Ishikawa (cell line): ENCODE data around the gene WFIKKN1.

ENCODE experiments used
- CEBPB ChIP-seq: IDR thresholded peaks from 2 replicates; pipeline ENCODE4 v1.6.1; 2012
- CREB1 ChIP-seq: IDR thresholded peaks from 2 replicates; pipeline ENCODE4 v1.6.1; 2012; ENCODE audit warnings: low read depth
- EGR1 ChIP-seq: IDR thresholded peaks from 2 replicates; pipeline ENCODE4 v1.6.1; 2012
- EP300 ChIP-seq: IDR thresholded peaks from 2 replicates; pipeline ENCODE4 v1.6.1; 2012; ENCODE audit warnings: borderline replicate concordance
- MAX ChIP-seq: IDR thresholded peaks from 2 replicates; pipeline ENCODE4 v1.6.1; 2012
- NFIC ChIP-seq: IDR thresholded peaks from 2 replicates; pipeline ENCODE4 v1.6.1; 2012
- RAD21 ChIP-seq: IDR thresholded peaks from 2 replicates; pipeline ENCODE4 v1.6.1; 2012; ENCODE audit warnings: low read depth
- REST ChIP-seq: IDR thresholded peaks from 2 replicates; pipeline ENCODE4 v1.6.1; 2012; ENCODE audit warnings: low read depth, mild to moderate bottlenecking
- TAF1 ChIP-seq: IDR thresholded peaks from 2 replicates; pipeline ENCODE4 v1.6.1; 2012; ENCODE audit warnings: low read depth, mild to moderate bottlenecking
- TCF12 ChIP-seq: IDR thresholded peaks from 2 replicates; pipeline ENCODE4 v1.6.1; 2012; ENCODE audit warnings: low read depth
- TEAD4 ChIP-seq: IDR thresholded peaks from 2 replicates; pipeline ENCODE4 v1.6.1; 2012
- USF1 ChIP-seq: IDR thresholded peaks from 2 replicates; pipeline ENCODE4 v1.6.1; 2012
- YY1 ChIP-seq: IDR thresholded peaks from 2 replicates; pipeline ENCODE4 v1.6.1; 2012; ENCODE audit warnings: low read depth
- ZBTB7A ChIP-seq: IDR thresholded peaks from 2 replicates; pipeline ENCODE4 v1.6.1; 2012; ENCODE audit warnings: low read depth

GRCh38 chr16:676565-676902 lies 45.7 kb downstream of the WFIKKN1 start:
- TF ChIP-seq CEBPB (no peak), RAD21 (no peak), CREB1 (no peak), YY1 (no peak), REST (no peak), MAX (no peak), USF1 (no peak), TAF1 (no peak), NFIC (no peak), EP300 (no peak), TCF12 (no peak), ZBTB7A (no peak), TEAD4 (no peak), EGR1 (no peak)
